PC-9 (cell line): ENCODE results near the gene NACC2.

Experiments
- EZH2 ChIP-seq: fragments of 200-600 bp; sonication (generic); IDR thresholded peaks from 2 replicates; pipeline ENCODE4 v1.8.0; 2017; ENCODE audit warnings: antibody characterized with exemption, low read depth
- TF ChIP-seq, protein P1 (sequence below): fragments of 200-600 bp; sonication (generic); conservative IDR thresholded peaks from 2 replicates; pipeline ENCODE4 v1.6.1; 2017; ENCODE audit warnings: mixed run types, antibody characterized with exemption, mild to moderate bottlenecking, moderate library complexity

DNA sequence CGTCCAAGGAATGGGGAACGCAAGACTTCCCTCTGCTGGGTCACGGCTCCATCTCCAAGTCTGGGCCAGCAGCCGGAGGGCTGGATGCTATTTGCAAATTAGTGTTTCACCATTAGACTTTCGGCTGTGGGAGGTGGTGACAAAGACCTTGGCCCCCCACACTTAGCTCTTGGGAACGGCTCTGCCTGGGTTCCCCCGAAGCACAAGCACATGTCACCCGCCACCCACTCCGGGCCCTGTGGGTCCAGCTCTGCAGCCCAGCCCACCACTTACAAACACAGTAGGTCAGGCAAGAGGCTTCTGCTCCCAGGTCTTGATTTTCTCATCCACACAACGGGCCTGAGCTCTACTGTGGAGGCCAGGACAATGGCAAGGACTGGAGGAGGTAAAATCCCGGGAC lies 49.4 kb upstream of the NACC2 start:
- TF ChIP-seq, protein P1, sequence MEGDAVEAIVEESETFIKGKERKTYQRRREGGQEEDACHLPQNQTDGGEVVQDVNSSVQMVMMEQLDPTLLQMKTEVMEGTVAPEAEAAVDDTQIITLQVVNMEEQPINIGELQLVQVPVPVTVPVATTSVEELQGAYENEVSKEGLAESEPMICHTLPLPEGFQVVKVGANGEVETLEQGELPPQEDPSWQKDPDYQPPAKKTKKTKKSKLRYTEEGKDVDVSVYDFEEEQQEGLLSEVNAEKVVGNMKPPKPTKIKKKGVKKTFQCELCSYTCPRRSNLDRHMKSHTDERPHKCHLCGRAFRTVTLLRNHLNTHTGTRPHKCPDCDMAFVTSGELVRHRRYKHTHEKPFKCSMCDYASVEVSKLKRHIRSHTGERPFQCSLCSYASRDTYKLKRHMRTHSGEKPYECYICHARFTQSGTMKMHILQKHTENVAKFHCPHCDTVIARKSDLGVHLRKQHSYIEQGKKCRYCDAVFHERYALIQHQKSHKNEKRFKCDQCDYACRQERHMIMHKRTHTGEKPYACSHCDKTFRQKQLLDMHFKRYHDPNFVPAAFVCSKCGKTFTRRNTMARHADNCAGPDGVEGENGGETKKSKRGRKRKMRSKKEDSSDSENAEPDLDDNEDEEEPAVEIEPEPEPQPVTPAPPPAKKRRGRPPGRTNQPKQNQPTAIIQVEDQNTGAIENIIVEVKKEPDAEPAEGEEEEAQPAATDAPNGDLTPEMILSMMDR = no peak
- no peak for TF ChIP-seq EZH2
